Measurements from ENCODE around the gene CDK6. TPM values are rescaled to one million over a fixed set of nuclear protein-coding genes. Genes with fewer than 3 reads are reported as not detected.

Gene CDK6
- total and polyA plus RNA-seq, 9 of the 15 experiments (the other 6 are each of a cell fraction or from before 2014, with no cell fraction given), result 7.6 to 109 (median 44.4) TPM

- ATAC-seq (no peak), DNase-seq (ENCODE audit: extremely low read depth in 1 of 4, low spot score in 3 of 4) (no peak), FAIRE-seq (no peak)
- H3K4me1 ChIP-seq (replicated peaks in 1 of 2; ENCODE audit: control insufficient read depth in 2 of 2, insufficient read depth in 2 of 2, low read length in 2 of 2), result peaks cover 7 to 11% of the 10 kb centered on the region in 2 experiments; a peak in 3 of 5 replicates
- no peaks in the 10 kb centered on the region; the same call in 2 of the 3 replicates for H3K79me2 ChIP-seq (ENCODE audit: control insufficient read depth, insufficient read depth, low read length)
- H3K9ac ChIP-seq (ENCODE audit: insufficient read depth in 1 of 2, low read depth in 2 of 2, low read length in 2 of 2), result no peak overlapping the region
- H3K4me3 ChIP-seq, result no peak overlapping the region
- TF ChIP-seq RERE (CRISPR knock-in tag; IDR thresholded peaks at IDR 0.05; ENCODE audit: borderline replicate concordance) (no peak), MNT (conservative IDR thresholded peaks at IDR 0.05) (no peak), POLR2G (IDR thresholded peaks at IDR 0.05; ENCODE audit: low read depth, low read length) (no peak), HEY1 (CRISPR knock-in tag; IDR thresholded peaks at IDR 0.05; ENCODE audit: borderline replicate concordance) (no peak), POU5F1 (IDR thresholded peaks at IDR 0.05; ENCODE audit: borderline replicate concordance, low read depth, low read length, partially characterized antibody) (no peak), SMARCA5 (IDR thresholded peaks at IDR 0.05) (no peak), CHAMP1 (IDR thresholded peaks at IDR 0.05) (no peak)
- 91% methylated on average over 6 of the region's 6 CpGs for WGBS (ENCODE audit: insufficient coverage, low coverage, missing lambda C conversion rate)
- H3K27ac ChIP-seq (ENCODE audit: extremely low read depth, low read depth, low read length), result no peak overlapping the region
- H3K36me3 ChIP-seq (ENCODE audit: control insufficient read depth, insufficient read depth, low read length), result peaks cover 3% of the 10 kb centered on the region; the same call in 2 of the 3 replicates
- intact Hi-C loops (cut with micrococcal nuclease), result no loop called here
- peaks cover 9% of the 10 kb centered on the region; the same call in 1 of the 2 replicates for H4K20me1 ChIP-seq (replicated peaks; ENCODE audit: control insufficient read depth, insufficient read depth, low read length)
- POLR2A ChIA-PET, result interaction anchor here (1.1 kb wide), 1 partner anchor 8 kb away, joined by 3 read pairs; no protein-coding TSS in a partner anchor
- BruUV-seq (replicated peaks), result no TSS peak
- in situ Hi-C loops (cut with MboI), result loop anchor here (10.0 kb wide), 1 partner anchor 358 kb away; no protein-coding TSS in a partner anchor
- no peaks in the 10 kb centered on the region for H3K27me3 ChIP-seq (ENCODE audit: control insufficient read depth in 2 of 2, insufficient read depth in 2 of 2, low read length in 2 of 2)
- CTCF ChIA-PET (ENCODE audit: low intra/inter-chr PET ratio), result no interaction called here
- no peaks in the 10 kb centered on the region for H3K9me1 ChIP-seq (ENCODE audit: control insufficient read depth, insufficient read depth, low read length)
- no peak overlapping the region for H2AFZ ChIP-seq (ENCODE audit: low read depth, low read length)
- H3K4me2 ChIP-seq (ENCODE audit: insufficient read depth, low read length), result no peak overlapping the region
- no peaks in the 10 kb centered on the region for H3K9me3 ChIP-seq (replicated peaks; ENCODE audit: control insufficient read depth, insufficient read depth, low read depth, low read length)
Measured at GRCh38 chr7:92697012-92697411, 139.4 kb downstream of the CDK6 start.

All from K562 (cell line).